PC-3 (cell line): ENCODE measurements around the gene PPIA. TPM values are rescaled to one million over a fixed set of nuclear protein-coding genes. Genes with fewer than 3 reads are reported as not detected.
"Not testable (repeated sequence)": the region's sequence is repeated elsewhere in the genome, so short reads cannot be mapped to it uniquely, and the experiment has no call there.

ENCODE experiments used
- ATAC-seq: fragments of 200-7000 bp; cut with Tn5 transposase; 2 replicates; pipeline ENCODE4 v1.9.1; 2020; ENCODE audit warnings: mild to moderate bottlenecking, moderate library complexity
- BruUV-seq: library from RNA; stranded (reverse); fragments of 400-500 nt; replicated peaks from 2 replicates; lab custom pipeline; 2021; lab: Mats Ljungman, UMichigan
- CTCF ChIA-PET: fragments of 300-600 bp; sonication (Branson Sonifier 250); formaldehyde crosslinking; loops from one replicate; lab custom pipeline; 2022; ENCODE audit warnings: antibody characterized with exemption; lab: Charles Lee
- POLR2A ChIA-PET: fragments of 300-600 bp; sonication (Branson Sonifier 250); formaldehyde crosslinking; loops from one replicate; lab custom pipeline; 2022; ENCODE audit warnings: antibody characterized with exemption; ENCODE audit not compliant: unreplicated experiment; lab: Charles Lee
- DNase-seq: peaks from one replicate; pipeline ENCODE4 v3.0.0-alpha.2; 2015
- H2AFZ ChIP-seq: fragments of 300-600 bp; sonication (generic); 2 replicates; pipeline ENCODE4 v1.6.0; 2016; ENCODE audit warnings: antibody characterized with exemption, low read length
- H3F3A ChIP-seq: fragments of 300-600 bp; sonication (generic); one replicate; pipeline ENCODE4 v1.6.0; 2017; ENCODE audit warnings: antibody characterized with exemption, low read length, control low read depth, mild to moderate bottlenecking; ENCODE audit not compliant: unreplicated experiment
- H3K27ac ChIP-seq: fragments of 300-600 bp; sonication (generic); 2 replicates; pipeline ENCODE4 v1.5.1; 2016; ENCODE audit warnings: mild to moderate bottlenecking, low read length
- H3K27me3 ChIP-seq: fragments of 300-600 bp; sonication (generic); 2 replicates; pipeline ENCODE4 v1.6.1; 2016; ENCODE audit warnings: low read length, mixed read lengths
- H3K36me3 ChIP-seq: fragments of 300-600 bp; sonication (generic); 2 replicates; pipeline ENCODE4 v1.6.1; 2016; ENCODE audit warnings: low read depth, mixed run types, low read length, mixed read lengths
- H3K4me1 ChIP-seq: fragments of 300-600 bp; sonication (generic); 2 replicates; pipeline ENCODE4 v1.5.1; 2016; ENCODE audit warnings: low read length; ENCODE audit not compliant: insufficient read depth
- H3K4me2 ChIP-seq: fragments of 300-600 bp; sonication (generic); 2 replicates; pipeline ENCODE4 v1.6.0; 2016; ENCODE audit warnings: low read length
- H3K4me3 ChIP-seq: fragments of 300-600 bp; sonication (generic); 2 replicates; pipeline ENCODE4 v1.5.1; 2016; ENCODE audit warnings: mild to moderate bottlenecking, low read length, mixed read lengths
- H3K79me2 ChIP-seq: fragments of 300-600 bp; sonication (generic); 2 replicates; pipeline ENCODE4 v1.6.1; 2017; ENCODE audit warnings: low read length, mixed read lengths
- H3K9ac ChIP-seq: fragments of 300-600 bp; sonication (generic); 2 replicates; pipeline ENCODE4 v1.6.0; 2016; ENCODE audit warnings: mild to moderate bottlenecking, low read length
- H3K9me2 ChIP-seq: fragments of 300-600 bp; sonication (generic); replicated peaks from 2 replicates; pipeline ENCODE4 v1.6.1; 2016; ENCODE audit warnings: mixed run types, low read length, mixed read lengths
- H3K9me3 ChIP-seq: fragments of 300-600 bp; sonication (generic); 2 replicates; pipeline ENCODE4 v1.6.1; 2016; ENCODE audit warnings: low read length, mixed read lengths
- H4K20me1 ChIP-seq: fragments of 300-600 bp; sonication (generic); 2 replicates; pipeline ENCODE4 v1.6.1; 2016; ENCODE audit warnings: low read length, mixed read lengths
- EZH2 ChIP-seq: fragments of 300-600 bp; sonication (generic); IDR thresholded peaks from one replicate; pipeline ENCODE4 v1.6.1; 2017; ENCODE audit warnings: antibody characterized with exemption, mild to moderate bottlenecking, low read length; ENCODE audit not compliant: unreplicated experiment
- EZH2phosphoT487 ChIP-seq: fragments of 300-600 bp; sonication (generic); IDR thresholded peaks from 2 replicates; pipeline ENCODE4 v1.6.1; 2018; ENCODE audit warnings: mild to moderate bottlenecking, antibody characterized with exemption, low read length, borderline replicate concordance
- intact Hi-C: fragments of 100-400 bp; cut with micrococcal nuclease; formaldehyde crosslinking; loops from 2 replicates; pipeline ENCODE4 v1.9.0; 2023
- total RNA-seq: library from RNA; depleted of rRNA; stranded (reverse); fragments of >200 nt; gene quantifications from 2 replicates; pipeline ENCODE4 v1.2.3, GENCODE V29; 2014
- TF ChIP-seq, protein P1 (sequence below): fragments of 300-600 bp; sonication (generic); conservative IDR thresholded peaks from 2 replicates; pipeline ENCODE4 v1.5.1; 2017; ENCODE audit warnings: antibody characterized with exemption, low read depth, mild to moderate bottlenecking, low read length

PPIA gene
- total RNA-seq, 1 experiment from 2014 or later: 4,136 TPM

DNA sequence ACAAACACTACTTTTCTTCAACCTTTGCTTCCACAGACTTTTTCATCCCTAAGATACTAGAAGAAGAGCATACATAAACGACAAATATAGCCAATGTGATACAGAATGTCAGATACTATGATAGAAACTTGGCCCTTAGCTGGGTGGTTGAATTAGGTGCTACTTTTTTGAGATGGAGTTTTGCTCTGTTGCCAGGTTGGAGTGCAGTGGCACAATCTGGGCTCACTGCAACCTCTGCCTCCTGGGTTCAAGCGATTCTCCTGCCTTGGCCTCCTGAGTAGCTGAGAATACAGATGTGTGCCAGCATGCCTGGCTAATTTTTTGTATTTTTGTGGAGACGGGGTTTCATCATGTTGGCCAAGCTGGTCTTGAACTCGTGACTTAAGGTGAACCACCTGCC is 3.5 kb downstream of the PPIA start:
- Histone ChIP-seq H3K4me1 (peaks cover 16% of the 10 kb centered on the region), H4K20me1 (peaks cover 46% of the 10 kb centered on the region), H3K9me2 (no peaks in the 10 kb centered on the region), H3K9me3 (no peaks in the 10 kb centered on the region), H3K4me3 (no peak overlapping the region), H3F3A (peaks cover 24% of the 10 kb centered on the region), H3K9ac (no peak overlapping the region), H3K36me3 (peaks cover 55% of the 10 kb centered on the region), H3K27me3 (no peaks in the 10 kb centered on the region), H2AFZ (no peak overlapping the region), H3K27ac (no peak overlapping the region), H3K79me2 (peaks cover 58% of the 10 kb centered on the region), H3K4me2 (peak overlapping the region; percentile 99; the same call in 1 of the 2 replicates)
- ATAC-seq (no peak), DNase-seq (no peak)
- TF ChIP-seq EZH2 (no peak), EZH2phosphoT487 (no peak)
- TF ChIP-seq, protein P1, sequence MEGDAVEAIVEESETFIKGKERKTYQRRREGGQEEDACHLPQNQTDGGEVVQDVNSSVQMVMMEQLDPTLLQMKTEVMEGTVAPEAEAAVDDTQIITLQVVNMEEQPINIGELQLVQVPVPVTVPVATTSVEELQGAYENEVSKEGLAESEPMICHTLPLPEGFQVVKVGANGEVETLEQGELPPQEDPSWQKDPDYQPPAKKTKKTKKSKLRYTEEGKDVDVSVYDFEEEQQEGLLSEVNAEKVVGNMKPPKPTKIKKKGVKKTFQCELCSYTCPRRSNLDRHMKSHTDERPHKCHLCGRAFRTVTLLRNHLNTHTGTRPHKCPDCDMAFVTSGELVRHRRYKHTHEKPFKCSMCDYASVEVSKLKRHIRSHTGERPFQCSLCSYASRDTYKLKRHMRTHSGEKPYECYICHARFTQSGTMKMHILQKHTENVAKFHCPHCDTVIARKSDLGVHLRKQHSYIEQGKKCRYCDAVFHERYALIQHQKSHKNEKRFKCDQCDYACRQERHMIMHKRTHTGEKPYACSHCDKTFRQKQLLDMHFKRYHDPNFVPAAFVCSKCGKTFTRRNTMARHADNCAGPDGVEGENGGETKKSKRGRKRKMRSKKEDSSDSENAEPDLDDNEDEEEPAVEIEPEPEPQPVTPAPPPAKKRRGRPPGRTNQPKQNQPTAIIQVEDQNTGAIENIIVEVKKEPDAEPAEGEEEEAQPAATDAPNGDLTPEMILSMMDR: no peak
- ChIA-PET CTCF (no interaction called here), POLR2A (no interaction called here)
- intact Hi-C loops: loop anchor here (5.0 kb wide), 2 partner anchors 53 to 168 kb away; partner anchors contain the start of gene ZMIZ2
- no TSS peak for BruUV-seq

DNA sequence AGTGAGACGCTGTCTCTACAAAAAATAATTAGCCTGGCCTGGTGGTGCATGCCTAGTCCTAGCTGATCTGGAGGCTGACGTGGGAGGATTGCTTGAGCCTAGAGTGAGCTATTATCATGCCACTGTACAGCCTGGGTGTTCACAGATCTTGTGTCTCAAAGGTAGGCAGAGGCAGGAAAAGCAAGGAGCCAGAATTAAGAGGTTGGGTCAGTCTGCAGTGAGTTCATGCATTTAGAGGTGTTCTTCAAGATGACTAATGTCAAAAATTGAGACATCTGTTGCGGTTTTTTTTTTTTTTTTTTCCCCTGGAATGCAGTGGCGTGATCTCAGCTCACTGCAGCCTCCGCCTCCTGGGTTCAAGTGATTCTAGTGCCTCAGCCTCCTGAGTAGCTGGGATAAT is 5.4 kb downstream of the PPIA start:
- H3K9me2 ChIP-seq: no peaks in the 10 kb centered on the region
- ATAC-seq (no peak), DNase-seq (no peak)
- intact Hi-C loops: no loop called here
- no peaks in the 10 kb centered on the region for H3K9me3 ChIP-seq
- POLR2A ChIA-PET: no interaction called here
- no TSS peak for BruUV-seq
- H3K36me3 ChIP-seq: peaks cover 55% of the 10 kb centered on the region
- peaks cover 46% of the 10 kb centered on the region for H4K20me1 ChIP-seq
- TF ChIP-seq, protein P1: no peak
- TF ChIP-seq EZH2phosphoT487 (no peak), EZH2 (no peak)
- no peak overlapping the region for H3K4me2 ChIP-seq
- peaks cover 24% of the 10 kb centered on the region for H3F3A ChIP-seq
- CTCF ChIA-PET: no interaction called here
- no peak overlapping the region for H3K4me3 ChIP-seq
- H3K27ac ChIP-seq: no peak overlapping the region
- peaks cover 13% of the 10 kb centered on the region for H3K4me1 ChIP-seq
- H3K27me3 ChIP-seq: no peaks in the 10 kb centered on the region
- no peak overlapping the region for H3K9ac ChIP-seq
- H3K79me2 ChIP-seq: peaks cover 40% of the 10 kb centered on the region
- H2AFZ ChIP-seq: no peak overlapping the region

DNA sequence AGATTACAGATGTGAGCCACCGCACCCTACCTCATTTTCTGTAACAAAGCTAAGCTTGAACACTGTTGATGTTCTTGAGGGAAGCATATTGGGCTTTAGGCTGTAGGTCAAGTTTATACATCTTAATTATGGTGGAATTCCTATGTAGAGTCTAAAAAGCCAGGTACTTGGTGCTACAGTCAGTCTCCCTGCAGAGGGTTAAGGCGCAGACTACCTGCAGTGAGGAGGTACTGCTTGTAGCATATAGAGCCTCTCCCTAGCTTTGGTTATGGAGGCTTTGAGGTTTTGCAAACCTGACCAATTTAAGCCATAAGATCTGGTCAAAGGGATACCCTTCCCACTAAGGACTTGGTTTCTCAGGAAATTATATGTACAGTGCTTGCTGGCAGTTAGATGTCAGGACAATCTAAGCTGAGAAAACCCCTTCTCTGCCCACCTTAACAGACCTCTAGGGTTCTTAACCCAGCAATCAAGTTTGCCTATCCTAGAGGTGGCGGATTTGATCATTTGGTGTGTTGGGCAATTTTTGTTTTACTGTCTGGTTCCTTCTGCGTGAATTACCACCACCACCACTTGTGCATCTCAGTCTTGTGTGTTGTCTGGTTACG is 6.0 kb downstream of the PPIA start:
- no TSS peak for BruUV-seq
- no peak overlapping the region for H3K4me2 ChIP-seq
- no peak overlapping the region for H2AFZ ChIP-seq
- peaks cover 53% of the 10 kb centered on the region for H3K36me3 ChIP-seq
- H3K9me2 ChIP-seq: no peaks in the 10 kb centered on the region
- H3F3A ChIP-seq: peaks cover 24% of the 10 kb centered on the region
- intact Hi-C loops: no loop called here
- ATAC-seq (no peak), DNase-seq (no peak)
- CTCF ChIA-PET: no interaction called here
- H3K9ac ChIP-seq: no peak overlapping the region
- peaks cover 34% of the 10 kb centered on the region for H3K79me2 ChIP-seq
- no peaks in the 10 kb centered on the region for H3K27me3 ChIP-seq
- peaks cover 45% of the 10 kb centered on the region for H4K20me1 ChIP-seq
- peaks cover 13% of the 10 kb centered on the region for H3K4me1 ChIP-seq
- H3K4me3 ChIP-seq: no peak overlapping the region
- POLR2A ChIA-PET: no interaction called here
- TF ChIP-seq, protein P1: no peak
- no peaks in the 10 kb centered on the region for H3K9me3 ChIP-seq
- no peak overlapping the region for H3K27ac ChIP-seq

DNA sequence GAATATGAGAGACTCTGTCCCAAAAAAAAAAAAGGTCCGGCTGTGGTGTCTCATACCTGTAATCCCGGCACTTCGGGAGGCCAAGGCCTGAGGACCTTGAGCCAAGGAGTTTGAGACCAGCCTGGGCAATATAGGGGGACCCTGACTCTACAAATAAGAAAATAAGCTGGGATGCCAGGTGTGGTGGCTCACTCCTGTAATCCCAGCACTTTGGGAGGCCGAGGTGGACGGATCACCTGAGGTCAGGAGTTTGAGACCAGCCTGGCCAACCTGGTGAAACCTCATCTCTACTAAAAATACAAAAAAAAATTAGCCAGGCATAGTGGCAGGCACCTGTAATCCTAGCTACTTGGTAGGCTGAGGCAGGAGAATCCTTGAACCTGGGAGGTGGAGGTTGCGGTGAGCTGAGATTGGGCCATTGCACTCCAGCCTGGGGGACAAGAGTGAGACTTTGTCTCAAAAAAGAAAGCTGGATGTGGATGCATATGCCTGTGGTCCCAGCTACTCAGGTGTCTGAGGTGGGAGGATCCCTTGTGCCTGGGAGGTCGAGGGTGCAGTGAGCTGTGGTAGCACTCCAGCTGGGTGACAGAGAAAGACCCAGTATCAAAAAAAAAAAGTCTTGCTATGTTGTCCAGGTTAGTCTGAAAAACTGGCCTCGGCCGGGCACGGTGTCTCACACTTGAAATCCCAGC is 7.5 kb downstream of the PPIA start:
- BruUV-seq, CTCF ChIA-PET, POLR2A ChIA-PET, DNase-seq, H3K27me3 ChIP-seq, H3K4me2 ChIP-seq, H2AFZ ChIP-seq, H3K9ac ChIP-seq, H3K27ac ChIP-seq, ATAC-seq, H3K4me1 ChIP-seq, intact Hi-C loops, H3K9me2 ChIP-seq, H3K9me3 ChIP-seq, H3K4me3 ChIP-seq: not testable (repeated sequence)
- Histone ChIP-seq H4K20me1 (peaks cover 30% of the 10 kb centered on the region), H3F3A (peaks cover 24% of the 10 kb centered on the region), H3K79me2 (peaks cover 19% of the 10 kb centered on the region), H3K36me3 (peaks cover 40% of the 10 kb centered on the region)
